HT-29 (cell line): ENCODE measurements around the gene TCEA2. TPM values are rescaled to one million over a fixed set of nuclear protein-coding genes. Genes with fewer than 3 reads are reported as not detected.

Source experiments
- DNase-seq: peaks from one replicate; pipeline ENCODE4 v3.0.0-alpha.2; 2015; ENCODE audit warnings: low spot score
- total RNA-seq: library from RNA; depleted of rRNA; stranded (reverse); fragments of >200 nt; shearing (Covaris generic); gene quantifications from 2 replicates; pipeline ENCODE4 v1.2.3, GENCODE V29; 2014

Gene TCEA2
- total RNA-seq, 1 experiment from 2014 or later: 1.2 TPM

GRCh38 chr20:64048402-64049044 is 14.5 kb upstream of the TCEA2 start:
- DNase-seq: no peak

- peak; percentile 44 for DNase-seq
Observed at GRCh38 chr20:64049060-64049877, 13.7 kb upstream of the TCEA2 start, which contains the start of gene SOX18. Gene SOX18 (minus strand): TSS chr20:64049639. CDS start chr20:64049516, 123 bp downstream.

- DNase-seq: no peak
Observed at GRCh38 chr20:64049878-64050260, 13.1 kb upstream of the TCEA2 start.

- no peak for DNase-seq
Observed at GRCh38 chr20:64050261-64051032, 12.6 kb upstream of the TCEA2 start.

- no peak for DNase-seq
Observed at GRCh38 chr20:64051033-64051452, 12.0 kb upstream of the TCEA2 start.

GRCh38 chr20:64051561-64052325 is 11.3 kb upstream of the TCEA2 start:
- DNase-seq: no peak

GRCh38 chr20:64052326-64052722 is 10.7 kb upstream of the TCEA2 start:
- DNase-seq: no peak

- no peak for DNase-seq
Observed at GRCh38 chr20:64052987-64053840, 9.8 kb upstream of the TCEA2 start.

- peak; percentile 45 for DNase-seq
Observed at GRCh38 chr20:64053841-64054661, 8.9 kb upstream of the TCEA2 start.

GRCh38 chr20:64055396-64055892 is 7.6 kb upstream of the TCEA2 start:
- DNase-seq: no peak

- no peak for DNase-seq
Observed at GRCh38 chr20:64055893-64056638, 6.9 kb upstream of the TCEA2 start.

- DNase-seq: no peak
Observed at GRCh38 chr20:64056639-64056888, 6.4 kb upstream of the TCEA2 start.

- no peak for DNase-seq
Observed at GRCh38 chr20:64056889-64057627, 5.9 kb upstream of the TCEA2 start.

GRCh38 chr20:64057628-64058498 is 5.1 kb upstream of the TCEA2 start:
- DNase-seq: peak; percentile 90

GRCh38 chr20:64058536-64058935 is 4.5 kb upstream of the TCEA2 start:
- DNase-seq: no peak

- DNase-seq: no peak
Observed at GRCh38 chr20:64062276-64062595, 762 bp upstream of the TCEA2 start.

- DNase-seq: no peak
Observed at GRCh38 chr20:64063389-64064144, 569 bp downstream of the TCEA2 start.
